GM18526 (cell line): ENCODE results near the gene MCF2.

ENCODE experiments used
- POLR2A ChIP-seq: IDR thresholded peaks from 3 replicates; pipeline ENCODE4 v1.6.1; 2011; ENCODE audit not compliant: insufficient read length; ENCODE audit errors: extremely low read depth

Gene MCF2, protein sequence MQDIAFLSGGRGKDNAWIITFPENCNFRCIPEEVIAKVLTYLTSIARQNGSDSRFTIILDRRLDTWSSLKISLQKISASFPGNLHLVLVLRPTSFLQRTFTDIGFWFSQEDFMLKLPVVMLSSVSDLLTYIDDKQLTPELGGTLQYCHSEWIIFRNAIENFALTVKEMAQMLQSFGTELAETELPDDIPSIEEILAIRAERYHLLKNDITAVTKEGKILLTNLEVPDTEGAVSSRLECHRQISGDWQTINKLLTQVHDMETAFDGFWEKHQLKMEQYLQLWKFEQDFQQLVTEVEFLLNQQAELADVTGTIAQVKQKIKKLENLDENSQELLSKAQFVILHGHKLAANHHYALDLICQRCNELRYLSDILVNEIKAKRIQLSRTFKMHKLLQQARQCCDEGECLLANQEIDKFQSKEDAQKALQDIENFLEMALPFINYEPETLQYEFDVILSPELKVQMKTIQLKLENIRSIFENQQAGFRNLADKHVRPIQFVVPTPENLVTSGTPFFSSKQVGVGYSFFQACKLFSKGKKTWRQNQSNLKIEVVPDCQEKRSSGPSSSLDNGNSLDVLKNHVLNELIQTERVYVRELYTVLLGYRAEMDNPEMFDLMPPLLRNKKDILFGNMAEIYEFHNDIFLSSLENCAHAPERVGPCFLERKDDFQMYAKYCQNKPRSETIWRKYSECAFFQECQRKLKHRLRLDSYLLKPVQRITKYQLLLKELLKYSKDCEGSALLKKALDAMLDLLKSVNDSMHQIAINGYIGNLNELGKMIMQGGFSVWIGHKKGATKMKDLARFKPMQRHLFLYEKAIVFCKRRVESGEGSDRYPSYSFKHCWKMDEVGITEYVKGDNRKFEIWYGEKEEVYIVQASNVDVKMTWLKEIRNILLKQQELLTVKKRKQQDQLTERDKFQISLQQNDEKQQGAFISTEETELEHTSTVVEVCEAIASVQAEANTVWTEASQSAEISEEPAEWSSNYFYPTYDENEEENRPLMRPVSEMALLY

GRCh38 chrX:139708067-139708466, at the start of gene MCF2:
Gene MCF2 (minus strand): TSS chrX:139708167. CDS start chrX:139651744, 56,423 bp downstream.
- TF ChIP-seq POLR2A: no peak

DNA sequence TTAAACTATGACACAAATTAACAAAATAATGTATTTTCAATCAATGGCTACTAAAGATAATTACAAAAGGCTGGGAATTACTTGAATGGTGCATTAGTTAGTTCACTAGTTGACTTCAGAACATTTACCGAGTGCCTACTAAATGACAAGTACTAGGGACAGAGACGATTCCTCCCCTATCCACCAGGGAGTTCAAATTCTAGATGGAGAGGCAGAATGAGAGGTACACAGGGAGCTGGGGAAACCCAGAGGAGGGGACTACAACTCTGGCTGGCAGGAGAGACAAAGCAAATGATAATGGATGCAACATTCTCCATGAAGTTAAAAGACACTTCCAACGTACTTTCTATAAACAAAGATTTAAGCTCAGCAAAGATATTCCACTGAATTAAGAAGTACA, 43.1 kb upstream of the MCF2 start:
- TF ChIP-seq POLR2A: no peak

DNA sequence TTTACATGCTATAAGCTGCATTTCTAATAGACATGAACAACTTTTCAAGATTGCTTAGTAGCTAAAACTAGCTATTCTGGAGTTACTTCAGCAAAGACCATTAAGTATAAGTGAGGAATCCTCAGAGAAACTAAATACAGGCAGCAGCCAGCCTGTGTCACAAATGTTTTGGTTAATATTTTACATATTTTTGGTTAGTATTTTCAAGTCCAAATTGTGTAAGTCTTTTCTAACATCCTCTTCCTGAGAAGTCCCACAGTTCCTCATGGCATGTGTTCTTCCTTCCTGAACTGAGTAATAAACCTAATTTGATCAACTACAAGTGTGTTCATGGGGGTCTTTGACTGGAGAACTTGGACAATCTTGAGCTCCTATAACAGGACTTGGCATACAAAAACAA, 42.4 kb upstream of the MCF2 start:
- no peak for TF ChIP-seq POLR2A

GRCh38 chrX:139739138-139739537, 31.2 kb upstream of the MCF2 start:
- TF ChIP-seq POLR2A: no peak

- no peak for TF ChIP-seq POLR2A
Observed at GRCh38 chrX:139738581-139738980, 30.6 kb upstream of the MCF2 start.

DNA sequence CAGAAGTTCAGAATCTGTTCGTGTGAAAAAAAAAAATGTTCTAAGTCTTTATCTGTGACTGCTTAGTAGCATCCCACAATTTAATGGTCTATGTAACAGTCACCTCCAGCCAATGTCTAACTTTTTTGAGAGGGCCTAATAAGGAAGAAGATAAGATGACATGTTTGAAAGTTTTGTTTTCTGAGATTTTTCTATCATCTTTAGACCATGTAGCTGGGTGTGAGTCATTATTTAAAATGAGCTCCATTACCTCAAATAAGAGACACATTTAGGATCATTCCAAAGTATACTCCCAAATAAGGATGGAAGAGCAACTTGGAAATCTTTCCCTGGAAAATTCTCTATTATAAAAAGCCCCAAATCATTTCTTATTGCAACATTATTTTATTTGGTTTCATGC, 28.2 kb upstream of the MCF2 start:
- TF ChIP-seq POLR2A: no peak

DNA sequence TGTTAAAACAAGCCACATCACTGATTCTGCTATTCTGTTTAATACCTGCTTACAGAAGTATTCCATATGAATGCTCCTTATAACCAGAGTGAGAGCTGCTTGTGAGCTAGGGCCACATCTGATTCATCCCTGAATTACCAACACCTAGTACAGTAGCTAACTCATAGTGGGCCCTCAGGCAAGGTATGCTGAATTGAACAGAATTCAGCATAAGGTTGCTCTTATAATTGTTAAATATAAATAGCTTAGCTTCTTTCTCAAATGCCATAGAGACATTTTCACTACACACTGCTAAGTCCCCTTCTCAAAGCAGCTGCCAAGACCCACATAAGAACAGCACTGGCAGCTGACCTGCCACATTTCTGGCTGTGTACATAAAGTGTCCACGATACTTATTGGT, 27.0 kb upstream of the MCF2 start:
- TF ChIP-seq POLR2A: no peak

DNA sequence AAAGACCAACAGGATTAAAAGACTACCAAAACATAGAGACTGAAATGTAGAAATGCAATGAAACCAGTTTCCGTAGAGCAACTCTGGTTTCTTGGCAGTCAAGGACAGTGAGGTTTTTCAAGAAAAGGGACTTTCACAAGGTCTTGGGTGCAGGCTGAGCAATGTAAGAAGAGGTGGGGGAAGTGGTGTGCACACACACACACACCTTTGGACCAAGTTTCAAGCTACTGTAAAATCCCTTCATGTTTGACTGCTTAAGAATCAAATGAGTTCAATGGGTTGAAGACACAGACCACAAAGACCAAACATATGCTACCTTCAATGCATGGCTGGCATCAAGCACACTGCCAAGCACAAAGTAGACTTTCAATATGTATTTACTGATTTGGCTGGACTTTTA, 17.8 kb upstream of the MCF2 start:
- no peak for TF ChIP-seq POLR2A

DNA sequence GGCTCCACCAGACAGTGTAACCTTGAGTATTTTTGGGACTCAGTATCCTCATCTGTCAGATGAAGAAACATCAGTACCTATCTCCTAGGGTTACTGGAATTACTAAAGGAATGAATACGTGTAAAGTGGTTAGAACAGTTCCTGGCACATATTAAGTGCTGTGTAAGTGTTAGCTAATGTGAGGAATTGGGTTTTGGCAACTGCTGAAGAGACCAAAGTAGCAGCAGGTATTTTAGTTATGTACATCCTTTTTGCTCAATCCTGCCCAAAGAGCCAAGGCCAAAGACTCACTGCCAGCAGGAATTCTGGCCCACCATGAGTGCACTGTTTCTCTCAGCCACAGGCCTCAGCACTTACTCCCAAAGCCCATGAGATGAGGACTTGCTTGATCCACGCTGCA, 16.7 kb upstream of the MCF2 start:
- TF ChIP-seq POLR2A: no peak

DNA sequence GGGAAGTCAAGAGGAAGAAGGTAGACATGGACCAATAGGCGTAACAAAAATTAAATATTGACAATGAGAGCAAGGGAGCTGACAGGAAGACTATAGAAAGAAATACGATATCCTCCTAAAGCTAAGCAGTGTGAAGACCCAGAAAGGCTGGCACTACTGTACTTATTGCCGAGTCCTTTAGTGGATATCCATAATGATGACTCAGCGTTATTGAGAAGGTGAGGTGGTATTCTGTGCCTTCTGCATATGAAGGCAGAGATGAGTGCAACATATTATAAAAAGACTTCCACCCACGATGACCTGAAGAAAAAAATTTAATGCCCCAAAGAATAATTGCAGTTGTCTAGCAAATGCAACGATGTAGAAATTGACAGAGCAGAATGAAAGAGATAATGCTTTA, 13.0 kb upstream of the MCF2 start:
- no peak for TF ChIP-seq POLR2A

DNA sequence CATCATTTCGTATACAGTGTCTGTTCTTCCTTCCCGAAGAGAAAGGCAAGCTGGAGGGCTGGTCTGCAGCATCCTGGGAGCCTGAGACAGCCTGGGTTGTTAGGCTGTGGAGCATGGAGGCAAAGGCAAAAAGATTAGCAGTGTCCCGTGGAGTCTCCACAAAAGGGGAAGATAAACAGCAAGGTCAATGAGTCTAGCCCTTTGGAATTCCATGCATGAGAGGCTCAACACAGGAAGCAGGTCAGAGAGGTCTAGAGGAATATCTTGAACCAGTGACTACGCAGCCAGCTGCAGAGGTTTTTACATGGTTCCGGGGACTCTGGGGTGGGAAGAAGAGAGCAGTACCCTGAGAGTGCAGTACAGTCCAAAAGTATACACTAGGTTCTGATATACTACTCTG, 12.2 kb upstream of the MCF2 start:
- TF ChIP-seq POLR2A: no peak

DNA sequence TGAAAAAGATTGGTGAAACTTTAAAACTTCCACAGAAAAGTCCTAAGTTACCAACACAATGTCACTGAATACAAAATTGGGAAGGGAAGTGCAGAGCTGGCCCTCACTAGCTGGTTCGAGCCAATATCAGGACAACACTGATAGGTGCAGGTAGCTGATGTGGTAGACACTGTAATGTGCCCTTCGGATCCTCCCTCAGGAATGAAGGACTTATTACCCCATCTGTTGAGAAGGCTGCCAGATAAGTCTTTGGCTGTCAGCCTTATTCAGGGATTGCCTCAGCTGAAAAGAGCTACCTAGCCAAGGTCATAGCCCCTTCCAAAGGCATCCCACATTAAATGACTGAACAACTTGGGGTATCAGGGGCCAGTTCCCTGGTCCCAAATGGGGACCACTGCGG, 5.3 kb downstream of the MCF2 start:
- no peak for TF ChIP-seq POLR2A

DNA sequence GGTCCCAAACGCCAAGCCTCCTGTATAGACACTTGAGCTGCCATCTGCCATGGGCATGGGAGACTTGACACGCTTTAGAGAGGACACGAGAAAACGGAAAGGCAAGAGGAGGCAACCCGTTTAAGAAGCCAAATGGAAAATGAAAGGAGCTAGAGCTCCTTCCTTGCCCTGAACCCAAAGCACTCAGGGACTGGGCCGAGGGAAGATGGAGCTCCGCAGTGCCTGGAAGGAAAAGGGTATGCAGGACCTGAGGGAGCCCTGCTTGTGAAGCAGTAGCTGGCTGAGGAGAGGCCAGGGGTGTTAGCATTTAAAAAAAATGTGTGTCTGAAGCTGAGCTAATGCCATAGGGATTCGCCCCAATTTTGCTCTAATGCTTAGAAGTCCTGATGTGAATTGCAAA, 15.1 kb downstream of the MCF2 start:
- TF ChIP-seq POLR2A: no peak

- TF ChIP-seq POLR2A: no peak
Observed at GRCh38 chrX:139692506-139692849, 15.5 kb downstream of the MCF2 start.

- TF ChIP-seq POLR2A: no peak
Observed at GRCh38 chrX:139691843-139692505, 16.0 kb downstream of the MCF2 start.

GRCh38 chrX:139691493-139691842, 16.5 kb downstream of the MCF2 start:
- no peak for TF ChIP-seq POLR2A
